ENCODE results near the gene NPM1.
"Not testable (repeated sequence)": the region's sequence is repeated elsewhere in the genome, so short reads cannot be mapped to it uniquely, and the experiment has no call there.

The NPM1 gene, protein sequence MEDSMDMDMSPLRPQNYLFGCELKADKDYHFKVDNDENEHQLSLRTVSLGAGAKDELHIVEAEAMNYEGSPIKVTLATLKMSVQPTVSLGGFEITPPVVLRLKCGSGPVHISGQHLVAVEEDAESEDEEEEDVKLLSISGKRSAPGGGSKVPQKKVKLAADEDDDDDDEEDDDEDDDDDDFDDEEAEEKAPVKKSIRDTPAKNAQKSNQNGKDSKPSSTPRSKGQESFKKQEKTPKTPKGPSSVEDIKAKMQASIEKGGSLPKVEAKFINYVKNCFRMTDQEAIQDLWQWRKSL

DNA sequence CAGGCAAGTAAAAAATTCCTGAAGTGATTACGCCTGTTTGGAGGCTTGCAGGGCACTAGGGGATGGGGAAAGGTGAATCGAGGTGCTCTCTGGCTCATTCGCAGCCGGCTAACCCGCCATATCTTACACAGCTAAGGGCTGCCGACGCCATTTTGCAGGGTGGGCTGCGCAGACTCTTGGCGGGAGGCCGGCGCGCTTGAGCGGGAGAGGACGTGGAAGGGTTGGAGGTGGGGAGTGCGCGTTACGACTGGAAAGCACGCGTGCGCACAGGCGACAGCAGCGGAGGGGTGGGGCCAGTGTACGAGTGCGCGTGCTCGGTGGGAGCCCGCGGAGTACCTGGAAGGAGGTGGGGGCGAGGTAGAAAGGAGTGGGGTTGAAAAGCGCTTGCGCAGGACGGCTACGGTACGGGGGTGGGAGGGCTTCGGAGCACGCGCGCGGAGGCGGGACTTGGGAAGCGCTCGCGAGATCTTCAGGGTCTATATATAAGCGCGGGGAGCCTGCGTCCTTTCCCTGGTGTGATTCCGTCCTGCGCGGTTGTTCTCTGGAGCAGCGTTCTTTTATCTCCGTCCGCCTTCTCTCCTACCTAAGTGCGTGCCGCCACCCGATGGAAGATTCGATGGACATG is at the start of gene NPM1:
Gene NPM1 (plus strand): TSS at position 505 of the 625 bp plus-strand sequence. CDS start 100 bp downstream, at position 605.
- DNase-seq (ENCODE audit: low read depth in 3 of 3): peak; percentile 96

DNA sequence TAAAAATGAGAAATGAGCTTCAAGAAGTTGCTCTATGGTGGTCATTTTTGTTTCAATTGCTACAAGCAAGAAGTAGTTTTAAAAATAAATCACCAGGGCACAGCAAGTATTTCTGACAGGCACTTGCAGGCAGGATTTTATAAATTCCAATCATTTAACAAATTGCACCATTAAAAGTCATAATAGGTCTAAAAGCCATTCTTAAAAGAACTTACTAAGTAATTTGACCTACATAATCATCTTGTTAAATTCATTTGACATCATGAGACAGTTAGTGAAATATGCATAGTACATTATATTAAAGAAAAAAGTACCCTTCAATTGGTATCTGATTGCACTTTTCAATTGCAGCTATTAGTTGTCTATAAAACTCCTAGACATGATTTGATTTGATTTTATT is 47.6 kb upstream of the NPM1 start:
- DNase-seq (ENCODE audit: low read depth in 3 of 3): no peak

DNA sequence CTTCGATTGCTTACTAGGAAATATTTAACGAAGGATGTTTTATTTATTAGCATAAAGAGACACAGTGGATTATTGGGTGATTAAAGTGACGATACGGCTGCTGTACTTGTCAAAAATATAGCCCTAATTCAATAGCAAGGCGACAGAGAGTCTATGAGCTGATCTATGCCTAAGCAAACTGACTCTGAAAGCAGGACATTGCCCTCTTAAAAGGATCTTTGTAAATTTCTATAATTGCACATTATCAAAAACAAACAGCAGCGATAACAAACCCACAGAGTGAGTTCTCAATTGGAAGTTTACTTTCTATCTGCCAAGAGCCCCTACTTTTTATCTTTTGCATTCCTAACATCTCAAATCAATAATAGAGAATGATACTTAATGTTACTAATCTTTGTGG is 47.2 kb upstream of the NPM1 start:
- DNase-seq (ENCODE audit: low read depth in 3 of 3): no peak

DNA sequence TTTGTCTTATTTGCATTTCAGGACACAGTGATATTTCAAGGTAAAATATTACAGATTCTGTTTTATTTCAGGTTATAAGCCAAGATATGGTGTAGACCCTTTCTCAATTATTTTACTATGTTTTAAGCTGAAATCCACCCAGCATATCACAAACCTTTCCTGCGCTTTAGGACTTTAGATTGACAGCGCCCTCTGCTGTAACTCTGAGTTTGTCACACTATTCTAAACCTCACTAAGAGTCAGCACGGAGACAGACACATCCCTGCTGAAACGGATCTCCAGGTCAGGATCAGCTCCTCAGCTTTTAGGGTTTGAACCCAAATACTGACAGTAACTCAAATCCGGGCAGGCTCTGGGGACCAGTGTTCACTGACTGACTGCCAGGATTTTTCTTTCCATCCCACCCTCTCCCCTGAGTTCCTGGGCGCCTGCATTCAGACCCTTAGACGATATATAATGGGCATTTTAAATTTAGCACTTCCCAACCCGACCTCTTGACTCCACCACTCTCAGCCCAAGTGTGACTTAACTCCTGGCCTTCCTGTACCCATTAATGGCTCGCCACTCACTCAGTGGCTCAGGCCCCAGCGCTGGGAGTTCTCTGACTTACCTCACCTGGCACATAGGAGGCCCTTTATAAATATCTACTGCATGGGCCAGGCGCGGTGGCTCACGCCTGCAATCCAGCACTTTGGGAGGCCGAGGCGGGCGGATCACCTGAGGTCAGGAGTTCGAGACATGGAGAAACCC is 45.1 kb upstream of the NPM1 start:
- DNase-seq (ENCODE audit: low read depth in 3 of 3): peak in 1 of 3 experiments; percentile 6

DNA sequence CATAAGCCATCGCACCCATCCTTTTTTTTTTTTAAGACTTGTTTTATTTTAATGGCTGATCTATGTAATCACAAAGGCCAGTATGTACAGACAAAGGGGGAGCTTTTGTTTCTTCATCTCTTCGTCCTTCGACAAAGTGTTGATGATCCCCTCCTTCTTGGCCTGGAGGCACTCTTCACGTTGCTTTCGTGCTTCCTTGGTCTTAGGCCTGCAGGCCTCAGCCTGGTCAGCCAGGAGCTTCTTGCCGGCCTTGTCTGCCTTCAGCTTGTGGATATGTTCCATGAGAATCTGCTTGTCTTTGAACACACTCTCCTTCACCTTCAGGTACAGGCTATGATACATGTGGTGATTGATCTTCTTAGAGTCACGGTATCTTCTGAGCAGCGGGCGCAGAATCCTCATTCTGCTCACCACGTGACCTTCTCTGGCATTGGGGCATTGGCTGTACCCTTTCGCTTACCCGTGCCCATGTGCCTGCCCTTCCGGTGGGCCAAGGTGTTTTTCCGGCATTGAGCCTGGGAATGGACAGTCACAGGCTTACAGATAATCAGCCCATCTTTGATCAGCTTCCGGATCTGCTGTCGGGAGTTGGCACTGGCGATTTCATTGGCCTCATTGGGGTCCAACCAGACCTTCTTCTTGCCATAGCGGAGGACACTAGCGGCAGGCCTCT is 42.6 kb upstream of the NPM1 start:
- no peak for DNase-seq (ENCODE audit: low read depth in 3 of 3)

DNA sequence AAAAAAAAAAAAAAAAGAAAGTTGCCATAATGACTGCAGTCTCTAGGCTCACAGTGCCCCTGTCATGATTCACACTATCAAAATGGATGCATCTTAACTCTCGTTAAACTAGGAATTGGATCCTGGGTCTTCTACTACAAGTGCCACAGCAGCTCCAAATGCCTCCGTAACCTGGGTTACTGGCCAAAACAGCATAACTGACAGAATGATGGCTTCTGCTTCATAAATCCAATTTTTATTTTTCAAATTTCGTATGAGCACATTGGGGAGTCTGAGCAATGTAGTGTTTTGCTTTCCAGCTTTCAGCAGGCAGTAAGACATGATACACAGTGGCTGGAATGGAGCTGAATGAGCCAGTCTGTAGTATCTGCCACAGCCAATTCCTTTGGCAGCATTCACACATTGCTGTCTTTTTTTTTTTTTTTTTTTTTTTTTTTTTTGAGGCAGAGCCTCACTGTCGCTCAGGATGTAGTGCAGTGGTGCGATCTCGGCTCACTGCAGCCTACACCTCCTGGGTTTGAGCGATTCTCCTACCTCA is 36.0 kb upstream of the NPM1 start:
- DNase-seq (ENCODE audit: low read depth in 3 of 3): no peak

DNA sequence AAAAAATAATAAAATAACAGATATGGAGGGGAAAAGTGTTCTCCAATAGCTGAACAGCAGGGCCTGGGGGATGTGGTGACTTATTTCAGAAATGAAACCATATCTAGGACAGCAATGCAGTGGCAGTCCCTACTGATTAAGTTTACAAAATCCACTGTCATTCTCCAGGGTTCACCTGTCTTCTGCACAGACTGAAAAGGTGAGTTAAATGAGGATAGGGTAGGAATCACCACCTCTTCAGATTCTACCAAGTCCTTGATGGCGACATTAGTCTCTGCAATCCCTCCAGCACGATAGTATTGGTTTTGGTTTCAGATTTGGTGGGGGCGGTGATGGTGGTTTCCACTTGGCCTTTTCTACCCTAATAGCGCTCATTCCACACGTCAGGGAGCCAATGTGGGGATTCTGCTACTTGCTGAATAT is 32.3 kb upstream of the NPM1 start:
- peak in 1 of 3 experiments; percentile 7 for DNase-seq (ENCODE audit: low read depth in 3 of 3)

DNA sequence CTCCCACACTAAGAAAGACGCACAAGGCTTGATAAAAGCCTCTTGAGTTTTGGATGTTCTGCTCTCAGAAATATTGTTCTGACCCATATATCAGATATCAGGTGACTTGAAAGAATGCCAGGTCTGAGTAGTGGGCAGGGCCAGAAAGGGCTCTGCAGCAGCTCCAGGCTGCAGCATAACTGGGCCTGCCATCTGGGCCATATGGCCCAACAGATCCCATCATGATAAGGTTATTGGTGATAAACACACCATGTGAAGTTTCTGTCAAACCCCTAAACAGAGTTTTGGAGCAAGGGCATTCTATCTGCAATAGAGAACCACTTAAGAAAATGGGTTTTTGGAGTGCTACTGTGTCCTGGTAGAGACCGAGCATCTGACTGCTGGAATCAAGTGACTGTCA is 29.8 kb upstream of the NPM1 start:
- DNase-seq (ENCODE audit: low read depth in 3 of 3): no peak

DNA sequence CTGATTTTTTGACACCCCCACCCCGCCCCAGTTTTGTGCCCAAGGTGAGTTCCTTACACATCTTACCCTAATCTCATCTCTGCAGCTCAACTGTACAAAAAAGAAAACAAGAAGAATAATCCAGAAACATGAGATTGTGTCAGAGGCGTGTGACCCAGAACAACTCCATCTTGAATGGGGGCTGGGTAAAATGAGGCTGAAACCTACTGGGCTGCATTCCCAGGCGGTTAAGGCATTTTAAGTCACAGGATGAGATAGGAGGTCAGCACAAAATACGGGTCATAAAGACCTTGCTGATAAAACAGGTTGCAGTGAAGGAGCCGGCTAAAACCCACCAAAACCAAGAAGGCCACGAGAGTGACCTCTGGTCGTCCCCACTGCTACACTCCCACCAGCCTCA is 26.5 kb upstream of the NPM1 start:
- DNase-seq (ENCODE audit: low read depth in 3 of 3): not testable (repeated sequence)

DNA sequence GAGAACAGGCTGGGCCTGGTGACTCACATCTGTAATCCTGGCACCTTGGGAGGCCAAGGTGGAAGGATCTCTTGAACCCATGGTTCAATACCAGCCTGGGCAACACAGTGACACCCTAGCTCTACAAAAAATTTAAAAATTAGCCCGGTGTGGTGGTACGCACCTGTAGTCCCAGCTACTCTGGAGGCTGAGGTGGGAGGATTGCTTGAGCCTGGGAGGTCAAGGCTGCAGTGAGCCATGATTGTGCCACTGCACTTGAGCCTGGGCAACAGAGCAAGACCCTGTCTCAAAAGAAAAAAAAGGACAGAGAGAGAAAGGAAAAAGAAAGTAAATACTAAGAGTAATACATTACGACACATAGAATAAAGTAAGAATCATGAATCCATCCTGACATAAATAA is 24.4 kb upstream of the NPM1 start:
- not testable (repeated sequence) for DNase-seq (ENCODE audit: low read depth in 3 of 3)

DNA sequence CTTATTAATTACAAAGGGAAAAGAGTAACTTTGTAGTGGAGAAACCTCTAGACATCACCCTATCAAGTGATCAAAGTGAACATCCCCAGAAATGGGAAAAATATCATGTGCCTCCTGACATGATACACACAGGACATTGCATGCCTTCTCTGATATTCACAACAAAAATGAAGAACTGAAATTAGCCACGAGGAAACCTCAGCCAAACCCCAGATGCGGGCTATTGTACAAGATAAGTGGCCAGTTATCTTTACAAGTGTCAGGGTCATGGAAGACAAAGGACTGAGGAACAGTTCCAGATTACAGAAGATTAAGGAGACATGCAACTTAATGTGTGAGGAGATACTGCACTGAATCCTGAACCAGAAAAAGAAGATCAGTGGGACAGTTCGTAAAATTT is 23.8 kb upstream of the NPM1 start:
- no peak for DNase-seq (ENCODE audit: low read depth in 3 of 3)

DNA sequence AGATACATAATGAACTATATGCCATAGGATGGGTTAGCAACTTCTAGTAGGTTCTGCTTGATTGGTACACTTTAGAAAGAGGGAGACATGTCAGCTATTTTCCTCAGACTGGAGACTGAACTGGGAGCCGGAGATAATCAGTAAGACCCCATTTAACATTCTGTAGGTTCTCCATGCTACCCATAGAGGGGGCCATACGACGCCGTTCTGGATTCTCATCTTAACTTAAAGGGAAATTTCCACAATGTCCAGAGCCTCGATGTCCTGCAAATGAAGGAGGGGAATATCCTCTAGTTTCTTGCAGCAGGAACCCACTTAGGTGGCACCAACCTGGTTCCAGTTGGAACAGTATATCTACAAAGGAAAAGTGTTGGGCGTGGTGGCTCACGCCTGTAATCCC is 22.3 kb upstream of the NPM1 start:
- no peak for DNase-seq (ENCODE audit: low read depth in 3 of 3)

DNA sequence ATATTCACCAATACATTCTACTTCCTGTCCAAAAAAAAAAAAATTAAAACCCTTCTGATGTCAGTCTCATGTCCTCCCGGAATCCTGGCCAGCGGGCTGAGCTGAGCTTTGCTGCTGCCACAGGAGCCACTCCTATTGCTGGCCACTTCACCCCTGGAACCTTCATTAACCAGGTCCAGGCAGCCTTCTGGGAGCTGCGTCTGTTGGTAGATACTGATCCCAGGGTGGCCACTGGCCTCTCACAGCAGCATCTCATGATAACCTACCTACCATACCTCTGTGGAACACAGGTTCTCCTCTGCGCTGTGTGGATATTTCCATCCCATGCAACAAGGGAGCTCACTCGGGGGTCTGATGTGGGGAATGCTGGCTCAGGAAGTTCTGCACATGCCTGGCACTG is 21.0 kb upstream of the NPM1 start:
- DNase-seq (ENCODE audit: low read depth in 3 of 3): no peak

DNA sequence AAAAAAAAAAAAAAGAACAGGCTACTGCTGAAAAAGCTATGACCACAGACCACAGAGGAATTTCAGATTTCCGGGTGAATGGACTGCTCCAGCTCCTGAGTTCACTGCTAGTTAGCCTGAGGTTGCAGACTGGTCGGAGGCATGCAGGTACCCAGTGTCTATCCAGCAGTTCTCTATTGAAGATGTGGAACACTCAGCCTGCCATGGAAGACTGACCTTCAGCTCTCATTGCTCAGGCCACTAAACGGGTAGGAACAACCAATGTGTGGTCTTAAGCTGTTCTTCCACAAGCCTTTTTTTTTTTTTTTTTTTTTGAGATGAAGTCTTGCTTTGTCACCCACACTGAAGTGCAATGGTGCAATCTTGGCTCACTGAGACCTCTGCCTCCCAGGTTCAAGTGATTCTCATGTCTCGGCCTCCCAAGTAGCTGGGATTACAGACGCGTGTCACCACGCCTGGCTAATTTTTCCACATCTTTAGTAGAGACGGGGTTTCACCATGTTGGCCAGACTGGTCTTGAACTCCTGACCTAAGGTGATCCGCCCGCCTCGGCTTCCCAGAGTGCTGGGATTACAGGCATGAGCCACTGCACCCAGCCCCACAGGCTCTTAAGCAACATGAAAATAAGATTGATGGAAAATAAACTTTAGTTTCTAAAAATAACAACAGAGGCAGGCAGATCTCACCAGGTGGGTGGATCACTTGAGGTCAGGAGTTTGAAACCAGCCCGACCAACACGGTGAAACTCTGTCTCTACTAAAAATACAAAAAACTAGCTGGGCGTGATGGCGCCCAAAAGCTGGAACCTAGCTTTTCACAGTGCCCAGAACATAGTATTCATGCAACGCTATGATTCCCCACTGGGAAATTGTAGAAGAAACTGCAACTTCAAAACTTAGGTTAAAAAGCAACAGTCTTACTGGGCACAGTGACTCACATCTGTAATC is 20.0 kb upstream of the NPM1 start:
- DNase-seq (ENCODE audit: low read depth in 3 of 3): no peak

DNA sequence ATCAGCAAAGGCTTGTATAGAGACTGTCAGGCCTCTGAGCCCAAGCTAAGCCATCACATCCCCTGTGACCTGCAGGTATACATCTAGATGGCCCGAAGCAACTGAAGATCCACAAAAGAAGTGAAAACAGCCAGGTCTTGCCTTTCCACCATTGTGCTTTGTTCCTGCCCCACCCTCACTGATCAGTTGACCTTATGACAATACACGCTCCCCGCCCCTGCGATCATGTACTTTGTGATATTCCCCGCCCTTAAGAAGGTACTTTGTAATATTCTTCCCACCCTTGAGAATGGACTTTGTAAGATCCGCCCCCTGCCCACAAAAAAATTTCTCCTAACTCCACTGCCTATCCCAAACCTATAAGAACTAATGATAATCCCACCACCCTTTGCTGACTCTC is 18.6 kb upstream of the NPM1 start:
- no peak for DNase-seq (ENCODE audit: low read depth in 3 of 3)

DNA sequence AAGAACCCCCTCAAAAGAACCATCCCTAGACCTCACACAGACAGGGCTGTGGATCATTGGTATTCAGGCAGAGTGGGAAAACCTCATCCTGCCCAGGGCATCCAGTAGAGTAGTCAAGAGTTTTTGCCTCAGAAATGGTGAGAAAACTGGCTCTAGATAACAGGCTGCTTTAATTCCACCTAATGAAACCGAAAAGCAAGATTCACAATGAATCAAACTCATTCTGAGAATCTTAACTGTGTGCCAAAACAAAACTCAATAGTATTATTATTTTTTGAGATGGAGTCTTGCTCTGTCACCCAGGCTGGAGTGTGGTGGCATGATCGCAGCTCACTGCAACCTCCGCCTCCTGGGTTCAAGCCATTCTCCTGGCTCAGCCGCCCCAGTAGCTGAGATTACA is 17.8 kb upstream of the NPM1 start:
- DNase-seq (ENCODE audit: low read depth in 3 of 3): no peak

DNA sequence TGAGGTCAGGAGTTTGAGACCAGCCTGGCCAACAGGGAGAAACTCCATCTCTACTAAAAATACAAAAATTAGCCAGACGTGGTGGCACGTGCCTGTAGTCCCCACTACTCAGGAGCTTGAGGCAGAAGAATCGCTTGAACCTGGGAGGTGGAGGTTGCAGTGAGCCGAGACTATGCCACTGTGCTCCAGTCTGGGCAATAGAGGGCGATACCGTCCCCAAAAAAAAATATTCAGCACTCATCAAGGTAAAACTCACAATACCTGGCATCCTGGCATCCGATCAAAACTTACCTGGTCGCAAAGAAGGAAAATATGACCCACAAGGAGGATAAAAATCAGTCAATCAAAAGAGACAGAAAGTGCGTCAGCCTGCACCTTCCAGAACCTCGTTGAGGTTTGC is 16.8 kb upstream of the NPM1 start:
- DNase-seq (ENCODE audit: low read depth in 3 of 3): not testable (repeated sequence)

DNA sequence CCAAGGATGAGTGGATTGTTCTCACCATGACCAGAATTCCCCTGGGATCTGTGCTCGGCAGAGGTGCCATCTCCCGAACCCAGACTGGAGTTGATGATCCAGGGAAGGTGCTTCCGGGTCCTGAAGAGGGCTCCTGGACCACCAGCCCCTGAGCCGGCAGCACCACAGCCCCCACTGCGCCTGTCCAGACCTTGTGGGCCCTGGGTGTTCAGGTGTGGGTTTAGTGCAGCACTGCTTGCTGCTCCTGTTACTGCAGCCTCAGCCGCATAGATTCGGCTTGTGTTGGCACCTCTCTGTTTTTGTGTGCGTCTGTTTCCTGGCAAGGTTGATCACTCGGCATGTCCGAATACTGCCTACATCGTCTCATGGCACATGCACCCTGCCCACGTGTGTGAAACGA is 16.3 kb upstream of the NPM1 start:
- no peak for DNase-seq (ENCODE audit: low read depth in 3 of 3)

DNA sequence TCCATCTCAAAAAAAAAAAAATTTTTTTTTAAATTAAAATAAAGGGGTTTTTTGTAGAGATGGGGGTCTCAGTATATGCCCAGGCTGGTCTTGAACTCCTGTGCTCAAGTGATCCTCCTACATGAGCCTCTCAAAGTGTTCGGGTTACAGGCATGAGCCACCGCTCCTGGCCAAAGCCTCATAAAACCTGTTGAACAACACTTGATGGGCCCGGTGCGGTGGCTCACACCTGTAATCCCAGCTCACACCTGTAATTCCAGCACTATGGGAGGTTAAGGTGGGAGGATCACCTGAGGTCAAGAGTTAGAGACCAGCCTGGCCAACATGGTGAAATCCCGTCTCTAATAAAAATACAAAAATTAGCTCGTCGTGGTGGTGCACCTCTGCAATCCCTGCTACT is 7.7 kb upstream of the NPM1 start:
- DNase-seq (ENCODE audit: low read depth in 3 of 3): no peak

DNA sequence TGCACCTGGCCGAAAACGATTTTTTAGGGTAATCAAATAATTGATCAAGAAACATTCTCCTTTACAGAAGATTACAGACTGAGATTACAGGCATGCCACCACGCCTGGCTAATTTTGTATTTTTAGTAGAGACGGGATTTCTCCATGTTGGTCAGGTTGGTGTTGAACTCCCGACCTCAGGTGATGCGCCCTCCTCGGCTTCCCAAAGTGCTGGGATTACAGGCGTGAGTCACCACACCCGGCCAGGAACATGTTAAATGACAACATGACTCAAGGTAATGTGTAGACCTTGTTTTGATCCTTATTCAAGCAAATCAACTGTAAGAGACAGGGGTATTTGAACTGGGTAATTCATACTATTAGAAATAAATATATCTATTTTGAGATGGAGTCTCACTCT is 3.2 kb upstream of the NPM1 start:
- DNase-seq (ENCODE audit: low read depth in 3 of 3): not testable (repeated sequence)

DNA sequence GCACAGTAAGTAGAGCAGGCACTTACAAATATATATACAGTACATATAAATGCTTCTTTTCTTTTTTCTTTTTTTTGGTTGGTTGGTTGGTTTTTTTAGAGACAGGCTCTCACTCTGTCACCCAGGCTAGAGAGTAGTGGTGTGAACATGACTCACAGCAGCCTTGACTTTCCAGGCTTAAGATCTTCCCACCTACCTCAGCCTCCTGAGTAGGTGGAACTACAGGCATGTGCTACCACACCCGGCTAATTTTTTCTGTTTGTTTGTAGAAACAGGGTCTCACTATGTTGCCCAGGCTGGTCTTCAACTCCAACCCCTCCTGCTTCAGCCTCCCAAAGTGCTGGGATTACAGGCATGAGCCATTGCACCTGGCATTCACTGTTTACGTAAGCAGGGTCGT is 2.6 kb upstream of the NPM1 start:
- not testable (repeated sequence) for DNase-seq (ENCODE audit: low read depth in 3 of 3)

Data from stimulated activated CD4-positive, alpha-beta T cell treated with anti-CD3 and anti-CD28 coated beads, TNF-alpha, amount 100 ng/mL, for 24 hours (primary cell).